GM18909 (cell line): Measurements from ENCODE around the gene B4GALNT4.
"Not testable (repeated sequence)": the region's sequence is repeated elsewhere in the genome, so short reads cannot be mapped to it uniquely, and the experiment has no call there.

Experiments
- ATAC-seq: cut with Tn5 transposase; IDR thresholded peaks from one replicate; pipeline ENCODE4 v1.9.1; 2021; ENCODE audit warnings: mild to moderate bottlenecking; ENCODE audit not compliant: unreplicated experiment, poor library complexity

The B4GALNT4 gene

DNA sequence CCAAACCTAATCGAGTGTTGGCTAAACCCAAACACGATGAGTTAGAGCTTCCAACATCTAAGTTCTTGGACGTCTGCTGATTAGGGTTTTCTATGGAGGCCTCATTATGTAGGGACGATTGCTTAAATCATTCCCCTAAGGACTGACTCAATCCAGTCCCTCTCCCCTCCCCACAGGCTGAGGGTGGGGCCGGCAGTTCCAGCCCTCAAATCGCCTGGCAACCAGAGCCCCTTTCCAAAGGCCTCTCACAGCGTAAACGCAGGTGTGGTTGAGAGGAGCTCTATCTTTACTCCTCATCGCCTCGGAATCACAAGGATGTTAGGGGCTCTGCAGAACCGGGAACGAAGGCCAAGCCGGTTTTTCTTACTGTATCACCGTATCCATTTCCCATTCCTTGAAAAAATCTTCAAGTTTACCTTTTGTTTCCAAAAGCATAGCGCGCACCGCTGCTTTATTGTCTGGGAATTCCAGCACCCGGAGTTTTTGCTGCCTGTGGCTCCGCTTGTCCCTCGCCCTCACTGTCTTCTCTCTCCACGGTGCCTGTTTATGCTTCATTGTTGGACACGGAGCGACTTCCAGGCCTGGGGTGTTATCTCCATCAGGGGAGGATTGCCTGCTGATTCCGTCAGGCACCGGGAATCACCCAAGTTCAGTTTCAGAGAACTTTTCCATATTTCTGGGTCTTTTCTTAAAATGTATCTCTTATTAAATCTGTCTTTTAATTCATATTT lies 34.9 kb upstream of the B4GALNT4 start:
- no peak for ATAC-seq

DNA sequence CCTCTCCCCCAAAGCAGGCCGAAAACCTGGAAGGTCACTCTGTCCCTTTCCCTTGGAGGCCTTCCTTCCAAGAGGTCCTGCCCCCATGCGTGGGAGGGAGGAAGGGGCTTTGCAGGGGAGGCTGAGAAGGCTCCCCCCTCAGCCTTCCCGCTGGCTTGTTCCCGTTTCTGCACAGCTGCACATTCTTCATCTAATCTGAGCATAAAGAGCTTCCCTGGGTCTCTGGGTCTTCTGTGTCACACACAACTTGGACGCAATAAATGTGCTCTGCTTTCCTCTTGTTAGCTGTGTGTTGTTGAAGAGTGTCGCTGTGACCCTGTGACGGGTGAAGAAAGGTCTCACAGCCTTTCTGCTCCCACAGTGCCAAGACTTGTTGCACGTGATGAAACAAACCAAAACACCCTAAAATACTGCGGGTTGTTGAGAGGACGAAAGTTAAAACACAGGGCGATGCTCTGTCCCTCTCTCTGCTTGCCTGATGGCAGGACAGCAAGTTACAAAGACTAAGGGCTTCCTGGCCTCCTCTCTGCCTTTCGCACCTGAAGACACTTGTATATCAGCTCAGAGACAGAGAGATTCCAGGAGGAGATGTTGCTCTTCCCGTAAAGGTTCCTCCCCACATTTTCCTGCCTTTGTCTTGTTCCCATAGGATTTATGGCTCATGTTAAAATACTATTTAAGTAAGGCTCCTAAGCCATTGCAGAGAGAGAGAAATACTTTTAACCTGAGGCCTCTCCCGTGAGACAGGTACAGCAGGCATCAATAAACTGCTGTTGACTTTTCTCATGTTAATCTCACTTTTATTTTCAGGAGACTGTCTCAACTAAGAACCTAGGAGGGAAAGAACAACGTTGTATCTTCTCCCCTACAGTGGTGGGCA lies 33.3 kb upstream of the B4GALNT4 start:
- no peak for ATAC-seq

DNA sequence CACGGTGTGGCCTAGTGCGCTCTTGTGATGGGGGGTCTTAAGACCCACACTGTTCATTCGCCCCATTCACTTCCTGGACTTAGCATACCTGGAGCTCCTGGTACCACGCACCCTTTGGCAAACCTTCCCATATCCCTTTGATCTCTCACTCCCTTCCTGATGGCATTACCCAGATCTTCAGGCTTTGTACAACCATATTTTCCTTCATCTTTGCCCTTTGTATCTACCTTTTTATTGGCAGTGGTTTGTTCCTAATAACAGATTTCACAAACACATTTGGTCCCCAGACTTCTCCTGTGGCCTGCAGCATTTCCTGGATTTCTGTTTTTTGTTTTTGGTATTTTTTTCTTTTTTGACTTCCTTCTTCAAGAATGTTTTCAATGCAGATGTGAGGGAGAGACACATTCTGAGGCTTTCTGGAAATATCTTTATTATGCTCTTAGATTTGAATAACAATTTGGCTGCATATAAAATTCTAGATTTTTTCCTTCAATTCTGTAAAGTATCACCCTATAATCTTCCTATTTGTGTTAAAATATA lies 32.6 kb upstream of the B4GALNT4 start:
- no peak for ATAC-seq

DNA sequence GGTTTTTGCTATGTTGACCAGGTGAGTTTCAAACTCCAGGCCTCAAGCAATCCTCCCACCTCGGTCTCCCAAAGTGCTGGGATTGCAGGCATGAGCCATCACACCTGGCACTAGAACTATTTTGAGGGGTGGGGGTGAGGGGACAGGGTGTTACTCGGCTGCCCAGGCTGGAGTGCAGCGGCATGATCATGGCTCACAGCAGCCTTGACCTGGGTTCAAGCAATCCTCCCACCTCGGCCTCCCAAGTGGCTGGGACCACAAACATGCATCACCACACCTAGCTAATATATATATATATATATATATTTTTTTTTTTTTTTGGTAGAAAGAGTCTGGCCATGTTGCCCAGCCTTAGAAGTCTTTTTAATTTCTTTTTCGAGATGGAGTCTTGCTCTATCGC lies 31.6 kb upstream of the B4GALNT4 start:
- no peak for ATAC-seq

DNA sequence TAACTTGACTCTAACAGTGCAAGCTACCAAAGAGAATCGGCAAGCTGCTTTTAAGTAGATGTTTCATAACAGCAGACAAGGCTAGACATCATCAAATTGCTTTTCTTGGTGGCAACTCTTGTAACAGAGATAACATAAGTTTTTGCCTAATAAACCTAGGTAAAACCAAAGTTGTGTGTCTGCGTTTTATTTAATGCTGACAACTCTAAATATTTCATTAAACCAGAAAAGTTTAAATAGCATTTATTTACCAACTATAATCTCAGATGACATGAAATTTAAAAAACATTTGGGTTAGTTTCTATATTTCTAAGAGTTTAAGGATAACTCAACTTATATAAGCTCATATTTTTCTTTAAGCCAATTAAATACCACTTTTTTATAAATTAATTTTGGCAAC lies 29.3 kb upstream of the B4GALNT4 start:
- ATAC-seq, result no peak

DNA sequence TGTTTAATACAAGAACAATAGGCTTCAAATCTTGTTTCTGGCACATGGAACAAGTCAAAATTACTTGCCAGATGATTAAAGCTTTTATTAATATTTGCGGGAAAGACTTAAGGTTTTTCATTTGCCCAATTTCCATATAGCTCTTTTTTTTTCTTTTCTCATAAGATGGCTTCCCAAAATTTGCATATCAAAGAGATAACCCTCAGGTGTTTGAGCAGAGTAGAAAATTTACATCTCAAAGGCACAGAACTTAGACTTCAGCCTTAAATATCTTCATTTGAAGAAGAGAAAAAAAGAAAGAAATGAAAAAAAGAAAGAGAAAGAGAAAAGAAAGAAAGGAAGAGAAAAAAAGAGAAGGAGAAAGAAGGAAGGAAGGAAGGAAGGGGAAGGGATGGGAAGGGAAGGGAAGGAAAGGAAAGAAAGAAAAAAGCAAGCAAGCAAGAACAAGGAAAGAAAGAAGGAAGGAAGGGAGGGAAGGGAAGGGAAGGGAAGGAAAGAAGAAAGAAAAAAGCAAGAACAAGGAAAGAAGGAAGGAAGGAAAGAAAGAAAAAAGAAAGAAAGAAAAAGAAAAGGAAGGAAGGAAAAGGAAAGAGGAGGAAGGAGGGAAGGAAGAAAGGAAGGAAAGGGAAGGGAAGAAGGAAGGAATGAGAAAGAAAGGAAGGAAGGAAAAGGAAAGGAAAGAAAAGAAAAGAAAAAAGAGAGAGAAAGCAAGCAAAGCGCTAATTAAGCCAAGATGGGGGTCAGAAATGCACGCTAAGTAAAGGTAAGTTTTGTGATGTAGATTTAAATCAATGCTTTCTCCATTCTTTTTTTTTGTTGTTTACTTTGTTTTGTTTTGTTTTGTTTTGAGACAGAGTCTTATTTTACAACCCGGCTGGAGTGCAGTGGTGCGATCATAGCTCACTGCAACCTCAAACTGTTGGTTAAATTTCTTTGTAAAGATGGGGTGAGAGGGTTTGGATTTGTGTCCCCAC lies 28.5 kb upstream of the B4GALNT4 start:
- ATAC-seq, result no peak

DNA sequence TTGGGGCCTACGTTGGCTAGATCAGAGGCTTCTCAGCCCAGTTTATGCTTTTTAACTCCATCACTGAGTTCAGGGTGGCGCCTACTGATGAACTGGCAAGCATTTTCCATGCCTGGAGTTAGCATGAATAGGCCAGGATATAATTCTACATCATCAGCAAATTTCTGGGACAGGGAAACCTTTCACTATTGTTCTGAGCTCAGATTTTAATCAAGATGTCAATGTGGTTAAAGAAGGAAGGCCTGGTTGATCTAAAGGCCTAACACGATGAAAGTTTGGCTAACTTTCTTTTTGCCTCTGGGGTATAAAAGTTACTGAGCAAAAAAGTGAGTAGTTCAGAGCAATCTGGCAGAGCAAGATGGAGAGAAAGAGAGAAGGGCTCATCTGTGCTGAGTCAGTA lies 27.0 kb upstream of the B4GALNT4 start:
- ATAC-seq, result no peak

DNA sequence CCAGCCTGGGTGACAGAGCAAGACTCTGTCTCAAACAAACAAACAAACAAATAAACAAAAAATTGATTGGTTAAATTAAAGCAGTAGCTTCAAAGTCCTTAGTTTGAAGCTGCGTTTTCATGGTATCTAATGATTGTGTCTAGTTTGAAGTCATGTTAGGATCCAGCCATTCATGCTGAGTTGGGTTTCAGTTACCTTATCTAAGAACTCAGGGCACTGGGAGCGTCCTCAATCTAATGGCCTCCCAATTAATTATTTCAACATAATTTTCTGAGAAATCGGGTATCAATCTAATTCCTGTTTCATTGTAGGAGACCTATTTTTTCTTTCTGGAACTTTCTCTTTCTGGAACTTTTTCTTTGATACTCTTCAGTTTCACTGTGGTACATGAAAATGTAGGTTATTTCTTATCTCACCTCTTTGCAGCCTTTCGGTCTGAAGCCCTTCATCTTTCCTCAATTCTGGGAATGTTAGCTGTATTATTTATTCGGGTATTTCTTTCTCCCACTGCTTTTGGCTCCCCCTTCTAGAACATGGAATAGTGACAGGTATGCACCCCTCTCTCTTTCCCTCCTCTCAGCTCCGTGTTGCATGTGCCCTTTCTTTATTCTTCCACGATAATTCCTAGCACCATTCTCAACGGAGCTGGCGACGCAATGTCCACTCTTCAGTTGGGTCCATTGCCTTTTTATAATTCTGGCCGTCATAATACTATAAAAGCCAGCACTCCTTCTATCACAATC lies 24.3 kb upstream of the B4GALNT4 start:
- no peak for ATAC-seq

DNA sequence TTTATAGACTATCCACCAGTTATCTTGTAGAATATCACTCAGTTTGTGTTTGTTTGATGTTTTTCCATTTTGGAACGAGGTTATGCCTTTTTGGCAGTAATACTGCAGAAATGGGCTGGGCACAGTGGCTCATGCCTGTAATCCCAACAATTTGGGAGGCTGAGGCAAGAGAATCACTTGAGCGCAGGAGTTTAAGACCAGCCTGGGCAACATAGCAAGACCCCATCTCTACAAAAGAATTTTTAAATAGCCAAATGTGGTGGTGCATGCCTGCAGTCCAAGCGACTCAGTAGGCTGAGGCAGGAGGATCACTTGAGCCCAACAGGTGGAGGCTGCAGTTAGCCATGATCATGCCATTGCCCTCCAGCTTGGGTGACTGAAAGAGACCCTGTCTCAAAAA lies 22.8 kb upstream of the B4GALNT4 start:
- no peak for ATAC-seq

DNA sequence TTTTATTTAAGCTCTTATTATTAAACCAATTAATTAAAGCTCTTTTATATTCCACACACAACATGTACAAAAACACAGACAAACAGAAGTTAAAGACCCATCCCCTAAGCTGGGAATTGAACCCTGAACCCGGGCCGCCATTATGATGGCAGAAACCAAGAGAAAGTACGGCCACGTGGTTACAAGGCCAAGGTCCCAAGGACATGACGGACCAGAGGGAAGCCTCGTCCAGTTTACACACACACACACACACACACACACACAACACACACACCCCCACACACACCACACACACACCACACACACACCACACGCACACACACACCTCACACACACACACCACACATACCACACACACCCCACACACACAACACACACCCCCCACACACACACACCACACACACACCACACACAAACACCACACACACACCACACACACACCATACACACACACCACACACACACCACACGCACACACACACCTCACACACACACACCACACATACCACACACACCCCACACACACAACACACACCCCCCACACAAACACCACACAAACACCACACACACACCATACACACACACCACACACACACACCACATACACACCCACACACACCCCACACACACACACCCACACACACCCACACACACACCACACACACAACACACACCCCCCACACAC lies 19.9 kb upstream of the B4GALNT4 start:
- not testable (repeated sequence) for ATAC-seq

DNA sequence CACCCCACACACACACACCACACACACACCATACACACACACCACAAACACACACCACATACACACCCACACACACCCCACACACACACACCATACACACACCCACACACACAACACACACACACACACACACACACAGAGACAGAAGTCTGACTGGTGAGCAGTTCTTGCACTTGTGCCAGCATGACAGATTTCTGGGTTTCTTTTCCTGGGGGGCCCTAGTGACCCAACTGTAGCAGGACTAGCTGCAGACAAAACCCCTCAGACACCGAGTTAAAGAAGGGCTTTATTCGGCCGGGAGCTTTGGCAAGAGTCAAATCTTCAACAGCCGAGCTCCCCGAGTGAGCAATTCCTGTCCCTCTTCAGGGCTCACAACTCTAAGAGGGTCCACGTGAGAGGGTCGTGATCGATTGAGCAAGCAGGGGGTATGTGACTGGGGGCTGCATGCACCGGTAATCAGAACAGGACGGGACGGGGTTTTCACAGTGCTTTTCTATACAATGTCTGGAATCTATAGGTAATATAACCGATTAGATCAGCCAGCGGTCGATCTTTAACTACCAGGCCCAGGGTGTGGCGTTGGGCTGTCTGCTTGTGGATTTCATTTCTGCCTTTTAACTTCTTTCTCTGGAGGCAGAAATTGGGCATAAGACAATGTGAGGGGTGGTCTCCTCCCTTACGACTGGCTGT lies 19.1 kb upstream of the B4GALNT4 start:
- ATAC-seq, result peak; percentile 15

DNA sequence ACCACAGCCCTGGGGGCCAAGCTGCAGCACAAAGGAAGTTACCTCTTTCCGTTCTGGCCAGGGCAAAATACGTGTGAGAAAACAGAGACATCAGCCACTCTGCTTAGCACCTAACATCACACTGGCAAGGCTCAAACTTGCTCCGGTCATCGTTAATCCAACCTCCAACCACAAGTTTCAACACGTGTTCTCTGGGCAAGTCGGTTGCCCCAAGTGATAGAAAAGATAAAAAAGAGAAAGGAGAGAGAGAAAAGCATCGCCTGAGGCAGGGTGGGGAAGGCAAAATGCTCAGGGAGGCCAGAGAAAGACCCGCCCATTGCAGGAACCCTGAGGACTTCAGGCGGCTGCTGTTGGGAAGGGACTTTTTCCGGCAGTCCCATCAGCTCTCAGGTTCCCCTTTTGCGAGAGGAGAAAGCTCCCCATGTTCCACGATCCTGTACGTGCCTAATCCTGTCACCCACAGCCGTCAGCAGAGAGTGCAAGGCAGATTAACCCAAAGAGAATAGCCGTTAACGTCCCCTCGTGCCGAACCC lies 18.5 kb upstream of the B4GALNT4 start:
- ATAC-seq, result peak; percentile 37

DNA sequence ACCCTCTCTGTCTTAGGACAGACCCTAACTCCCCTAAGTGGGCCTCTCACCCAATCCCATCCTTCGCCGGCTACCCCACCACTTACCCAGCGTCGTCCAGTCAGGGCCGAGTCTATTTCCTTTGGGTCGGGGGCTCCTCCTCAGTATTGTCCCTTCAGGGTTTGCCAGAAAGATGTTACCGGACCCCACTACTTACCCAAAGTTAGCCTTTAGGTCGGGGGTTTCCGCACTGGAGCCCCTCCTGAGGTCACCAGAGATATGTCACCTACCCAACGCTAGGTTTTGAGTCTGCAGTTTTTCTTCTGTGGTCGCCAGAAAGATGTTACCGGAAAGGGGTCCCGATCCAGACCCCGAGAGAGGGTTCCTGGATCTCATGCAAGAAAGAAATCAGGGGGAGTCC lies 17.9 kb upstream of the B4GALNT4 start:
- no peak for ATAC-seq

DNA sequence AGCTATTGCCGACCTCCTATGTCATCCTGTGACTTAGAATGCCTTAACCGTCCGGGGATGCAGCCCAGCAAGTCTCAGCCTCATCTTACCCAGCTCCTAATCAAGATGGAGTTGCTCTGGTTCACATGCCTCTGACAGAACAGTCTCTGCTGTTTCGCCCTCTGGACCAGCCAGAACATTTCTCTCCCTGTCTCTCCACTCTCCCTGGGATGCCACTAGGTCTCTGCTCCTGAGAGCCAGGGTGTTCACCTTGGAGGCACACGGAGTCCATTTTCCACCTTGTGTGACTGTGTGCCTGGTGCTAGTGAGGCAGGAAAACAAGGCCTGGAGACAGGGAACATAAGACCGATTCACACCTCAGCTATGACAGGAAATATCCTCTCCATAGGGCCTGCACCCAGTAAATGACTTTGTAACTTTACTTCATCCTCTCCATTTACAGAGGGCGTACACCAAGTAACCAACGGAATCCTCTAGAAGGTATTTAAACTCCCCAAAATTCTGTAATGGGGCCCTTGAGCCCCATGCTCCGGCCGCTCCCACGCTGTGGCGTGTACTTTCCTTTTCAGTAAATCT lies 16.8 kb upstream of the B4GALNT4 start:
- ATAC-seq, result no peak

DNA sequence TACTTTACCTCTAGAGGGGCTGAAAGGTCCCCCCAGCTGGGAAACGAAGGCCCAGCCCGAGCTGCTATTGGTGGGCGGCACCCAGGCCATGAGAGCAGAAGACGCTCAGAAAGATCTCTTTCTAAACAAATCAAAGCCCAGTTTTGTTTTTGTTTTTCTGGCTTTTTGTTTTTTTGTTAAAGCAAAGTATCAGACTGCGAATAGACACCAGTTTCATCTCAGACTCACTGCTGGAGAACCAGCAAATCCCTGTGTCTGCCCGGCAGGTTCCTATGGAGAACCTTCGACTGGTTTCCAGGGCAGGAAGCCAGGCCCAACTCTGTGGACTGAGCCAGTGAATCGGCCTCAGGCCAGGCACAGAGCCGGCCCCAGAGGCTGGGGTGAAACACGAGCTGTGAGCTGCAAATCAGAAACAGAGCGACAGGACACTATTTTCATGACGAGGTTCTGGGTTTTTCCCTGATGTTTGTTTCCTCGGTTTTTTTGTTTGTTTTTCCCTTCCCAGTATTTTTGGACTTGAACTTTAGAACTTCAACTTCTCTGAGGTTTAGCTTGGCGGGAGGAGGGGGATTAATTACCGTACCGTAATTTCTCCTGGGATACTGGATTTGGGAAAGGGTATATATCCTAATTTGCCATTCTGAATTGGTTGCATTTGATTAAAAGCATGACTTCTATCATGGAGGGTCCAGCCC lies 16.0 kb upstream of the B4GALNT4 start:
- ATAC-seq, result no peak

DNA sequence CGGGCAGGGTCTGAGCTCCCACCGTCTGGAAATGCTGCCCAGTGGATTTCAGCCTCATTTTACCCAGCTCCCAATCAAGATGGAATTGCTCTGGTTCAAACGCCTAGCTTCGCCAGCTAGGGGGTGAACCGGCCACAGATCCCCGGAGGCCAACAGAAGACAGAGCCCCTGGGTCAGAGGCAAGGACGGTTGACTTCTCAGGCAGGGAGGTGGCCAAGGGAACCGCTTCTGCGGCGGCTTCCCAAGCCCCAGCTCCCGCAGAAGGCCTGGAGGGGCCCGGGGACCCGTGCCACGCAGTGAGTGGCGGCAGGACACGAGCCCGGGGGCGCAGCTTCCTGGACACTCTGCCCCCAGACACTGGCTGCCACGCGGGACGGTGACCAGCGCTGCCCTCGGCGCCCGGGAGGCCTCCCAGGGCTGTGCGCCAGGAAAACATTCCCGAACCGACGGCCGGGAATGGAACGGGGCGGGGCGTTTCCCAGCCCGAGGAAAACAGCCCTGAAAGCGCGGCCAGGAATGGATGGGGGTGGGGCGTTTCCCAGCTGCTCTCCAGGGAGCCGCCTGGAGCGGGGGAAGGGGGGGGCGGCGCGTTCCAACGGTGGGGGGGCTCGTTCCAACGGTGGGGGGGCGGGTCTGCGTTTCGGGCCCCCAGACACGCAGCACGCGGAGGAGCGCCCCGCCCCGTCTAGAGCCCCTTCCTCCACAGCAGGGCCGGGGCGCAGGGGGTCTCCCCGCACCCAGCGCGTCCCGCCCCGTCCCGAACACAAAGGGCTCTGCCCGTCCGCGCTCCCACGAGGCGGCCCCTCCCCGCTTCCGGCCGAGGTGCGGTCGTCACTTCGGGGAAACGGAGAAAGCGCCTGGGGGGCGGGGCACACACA lies 13.5 kb upstream of the B4GALNT4 start:
- peak; percentile 53 for ATAC-seq
